Lung (tissue), 12 donors: ENCODE data around the gene TTC17. TPM values are rescaled to one million over a fixed set of nuclear protein-coding genes. Genes with fewer than 3 reads are reported as not detected.

ENCODE experiments used
- ATAC-seq: fragments of 200-7000 bp; cut with Tn5 transposase; one replicate; pipeline ENCODE4 v1.9.1; 2020; ENCODE audit warnings: moderate number of reproducible peaks; ENCODE audit not compliant: insufficient read depth, low FRiP score
- DNase-seq, 3 donors: peaks; one replicate each; pipeline ENCODE4 v3.0.0-alpha.2; 2013 to 2017
- H3K27ac ChIP-seq, 2 donors: one replicate each; pipeline ENCODE4 v1.5.1; 2013; ENCODE audit warnings: mild to moderate bottlenecking in 2 of 2, moderate library complexity in 2 of 2, control low read depth in 1 of 2, inconsistent platforms in 1 of 2, low read depth in 1 of 2, low read length in 1 of 2
- H3K27me3 ChIP-seq, 3 donors: one replicate each; pipeline ENCODE4 v1.5.1; 2013; ENCODE audit warnings: low read length in 2 of 3; ENCODE audit not compliant: control insufficient read depth in 3 of 3, insufficient read depth in 3 of 3
- H3K36me3 ChIP-seq, 4 donors: one replicate each; pipeline ENCODE4 v1.5.1; 2013; ENCODE audit warnings: low read length in 4 of 4, mild to moderate bottlenecking in 1 of 4, moderate library complexity in 1 of 4; ENCODE audit not compliant: control insufficient read depth in 4 of 4, insufficient read depth in 4 of 4
- H3K4me1 ChIP-seq, 5 donors: one replicate each; pipeline ENCODE4 v1.5.1; 2013; ENCODE audit warnings: low read length in 5 of 5, mild to moderate bottlenecking in 2 of 5, moderate library complexity in 1 of 5; ENCODE audit not compliant: control insufficient read depth in 5 of 5, insufficient read depth in 5 of 5
- H3K4me3 ChIP-seq: one replicate; pipeline ENCODE4 v1.5.1; 2013; ENCODE audit warnings: mild to moderate bottlenecking, control low read depth, moderate library complexity
- H3K9ac ChIP-seq, 2 donors: one replicate each; pipeline ENCODE4 v1.5.1; 2013; ENCODE audit warnings: low read length in 2 of 2, control low read depth in 1 of 2; ENCODE audit not compliant: insufficient read depth in 1 of 2
- H3K9me3 ChIP-seq, 4 donors: one replicate each; pipeline ENCODE4 v1.5.1; 2013; ENCODE audit warnings: low read length in 3 of 4, mild to moderate bottlenecking in 1 of 4, moderate library complexity in 1 of 4; ENCODE audit not compliant: control insufficient read depth in 4 of 4, insufficient read depth in 3 of 4
- WGBS, 2 donors: extraction: QIAGEN DNeasy Blood & Tissue Kit; methylation state at CpG; one replicate each; pipeline ENCODE4 v1.1.7; 2013; 5-methylcytosine and 5-hydroxymethylcytosine counted together
- polyA plus RNA-seq, 2 donors: library from polyadenylated mRNA; stranded (reverse); fragments of 200-250 nt; gene quantifications; one replicate each; pipeline ENCODE4 v1.2.1, GENCODE V29; 2013
- total RNA-seq, 2 donors: library from RNA; depleted of rRNA in 1 of 2; stranded (reverse); fragments of >200 nt in 1 of 2; gene quantifications; one replicate each; pipeline ENCODE4 v1.2.1, GENCODE V29; 2014 to 2021
- TF ChIP-seq, protein P1 (sequence below): IDR thresholded peaks from 2 replicates; pipeline ENCODE4 v1.5.1; 2012; ENCODE audit warnings: mild to moderate bottlenecking; ENCODE audit errors: control extremely low read depth, extremely low read depth
- donor health status: control.
- donor health status: control.
- donor health status: Bipolar disorder and iron deficiency.
- donor health status: healthy.
- donor health status: DM: yes; HTN: yes; CAD: no.

Gene TTC17
- total and polyA plus RNA-seq, 4 donors = 30.7 to 218 (median 55.5) TPM

- Histone ChIP-seq H3K4me3 (no peak overlapping the region), H3K9ac (no peak overlapping the region), H3K27me3 (no peaks in the 10 kb centered on the region), H3K9me3 (no peaks in the 10 kb centered on the region), H3K36me3 (peaks cover 2 to 16% (median 8%) of the 10 kb centered on the region in 4 donors), H3K4me1 (peaks cover 0 to 22% (median 11%) of the 10 kb centered on the region in 5 donors), H3K27ac (no peak overlapping the region)
- WGBS, 2 donors = 69 to 76% methylated on average over 5 of the region's 5 CpGs
- DNase-seq = peak in 2 of 3 donors; percentile 56 to 65
- TF ChIP-seq, protein P1, sequence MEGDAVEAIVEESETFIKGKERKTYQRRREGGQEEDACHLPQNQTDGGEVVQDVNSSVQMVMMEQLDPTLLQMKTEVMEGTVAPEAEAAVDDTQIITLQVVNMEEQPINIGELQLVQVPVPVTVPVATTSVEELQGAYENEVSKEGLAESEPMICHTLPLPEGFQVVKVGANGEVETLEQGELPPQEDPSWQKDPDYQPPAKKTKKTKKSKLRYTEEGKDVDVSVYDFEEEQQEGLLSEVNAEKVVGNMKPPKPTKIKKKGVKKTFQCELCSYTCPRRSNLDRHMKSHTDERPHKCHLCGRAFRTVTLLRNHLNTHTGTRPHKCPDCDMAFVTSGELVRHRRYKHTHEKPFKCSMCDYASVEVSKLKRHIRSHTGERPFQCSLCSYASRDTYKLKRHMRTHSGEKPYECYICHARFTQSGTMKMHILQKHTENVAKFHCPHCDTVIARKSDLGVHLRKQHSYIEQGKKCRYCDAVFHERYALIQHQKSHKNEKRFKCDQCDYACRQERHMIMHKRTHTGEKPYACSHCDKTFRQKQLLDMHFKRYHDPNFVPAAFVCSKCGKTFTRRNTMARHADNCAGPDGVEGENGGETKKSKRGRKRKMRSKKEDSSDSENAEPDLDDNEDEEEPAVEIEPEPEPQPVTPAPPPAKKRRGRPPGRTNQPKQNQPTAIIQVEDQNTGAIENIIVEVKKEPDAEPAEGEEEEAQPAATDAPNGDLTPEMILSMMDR = no peak
- no peak for ATAC-seq
These were observed 8.0 kb downstream of the TTC17 start for GRCh38 chr11:43366677-43367076.

DNA sequence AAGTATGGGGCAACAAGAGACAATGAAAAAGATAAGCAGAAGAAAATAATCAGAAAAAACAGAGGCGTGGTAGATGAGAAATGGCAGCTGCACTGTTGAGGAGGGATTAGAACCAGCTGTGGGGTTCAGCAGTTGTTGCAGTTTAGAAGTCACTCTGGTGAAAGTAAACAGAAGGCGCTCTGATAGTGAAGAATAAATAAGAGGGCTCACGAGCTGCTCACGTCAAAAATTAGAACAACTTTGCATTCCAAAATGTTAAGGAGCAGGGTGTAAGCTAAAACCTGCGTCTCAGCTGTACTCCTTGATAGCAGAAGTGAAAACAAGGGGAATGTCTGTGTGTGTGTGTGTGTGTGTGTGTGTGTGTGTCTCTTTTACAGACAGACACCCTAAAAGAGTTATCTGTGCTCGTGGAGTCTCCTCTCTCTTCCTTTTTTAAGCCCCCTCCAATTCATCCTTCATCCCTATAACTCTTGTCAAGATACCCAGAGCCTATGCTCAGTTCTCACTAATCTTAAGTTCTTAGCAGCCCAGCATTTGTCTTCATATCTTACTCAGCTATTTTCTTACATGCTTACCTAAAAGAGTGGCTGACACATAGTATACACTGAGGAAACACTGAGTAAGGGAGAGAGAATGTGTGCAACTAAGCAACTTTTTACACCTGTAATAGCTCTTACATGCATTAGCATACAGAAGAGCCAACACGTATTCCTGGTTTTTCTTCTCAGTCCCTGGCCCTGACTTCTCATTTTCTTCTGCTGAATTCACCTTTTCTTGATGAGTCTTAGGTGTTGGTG, 8.9 kb downstream of the TTC17 start:
- H3K4me3 ChIP-seq = no peak overlapping the region
- ATAC-seq = peak; percentile 50
- H3K9me3 ChIP-seq = no peaks in the 10 kb centered on the region
- peak; percentile 37 to 77 (median 69) for DNase-seq
- 56 to 76% methylated on average over 7 of the region's 7 CpGs for WGBS, 2 donors
- peaks cover 4 to 15% (median 8%) of the 10 kb centered on the region in 4 donors for H3K36me3 ChIP-seq
- no peak overlapping the region for H3K27ac ChIP-seq
- peaks cover 0 to 18% (median 11%) of the 10 kb centered on the region in 5 donors for H3K4me1 ChIP-seq
- peak overlapping the region in 1 of 2 donors; percentile 8 for H3K9ac ChIP-seq
- no peaks in the 10 kb centered on the region for H3K27me3 ChIP-seq
- TF ChIP-seq, protein P1 = no peak

DNA sequence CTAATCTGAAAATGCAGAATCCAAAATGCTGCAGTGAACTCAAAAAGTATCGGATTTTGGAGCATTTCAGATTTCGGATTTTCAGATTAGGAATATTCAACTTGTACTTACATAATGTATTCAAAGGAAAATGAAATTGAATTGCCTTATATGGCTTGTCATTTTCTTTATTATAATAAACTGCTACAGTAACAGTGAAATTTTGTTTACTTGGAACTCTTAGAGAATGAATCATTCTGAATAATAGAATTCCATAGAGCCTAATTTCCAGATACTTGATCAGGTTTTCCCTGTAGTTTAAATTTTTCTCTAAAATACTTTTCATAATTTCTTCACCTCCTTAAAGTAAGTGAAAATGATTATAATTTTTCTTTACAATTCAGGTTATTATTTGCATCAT, 17.3 kb downstream of the TTC17 start:
- Histone ChIP-seq H3K4me3 (no peak overlapping the region), H3K36me3 (peaks cover 0 to 5% (median 4%) of the 10 kb centered on the region in 4 donors), H3K27ac (no peak overlapping the region), H3K27me3 (no peaks in the 10 kb centered on the region), H3K9me3 (no peaks in the 10 kb centered on the region), H3K4me1 (peaks cover 0 to 5% (median 0%) of the 10 kb centered on the region in 5 donors), H3K9ac (no peak overlapping the region)
- WGBS, 2 donors = 92 to 100% methylated on average over 2 of the region's 2 CpGs
- DNase-seq (no peak), ATAC-seq (no peak)
- TF ChIP-seq, protein P1 = no peak
